Measurements from ENCODE around the gene PRICKLE2.

PRICKLE2 gene

DNA sequence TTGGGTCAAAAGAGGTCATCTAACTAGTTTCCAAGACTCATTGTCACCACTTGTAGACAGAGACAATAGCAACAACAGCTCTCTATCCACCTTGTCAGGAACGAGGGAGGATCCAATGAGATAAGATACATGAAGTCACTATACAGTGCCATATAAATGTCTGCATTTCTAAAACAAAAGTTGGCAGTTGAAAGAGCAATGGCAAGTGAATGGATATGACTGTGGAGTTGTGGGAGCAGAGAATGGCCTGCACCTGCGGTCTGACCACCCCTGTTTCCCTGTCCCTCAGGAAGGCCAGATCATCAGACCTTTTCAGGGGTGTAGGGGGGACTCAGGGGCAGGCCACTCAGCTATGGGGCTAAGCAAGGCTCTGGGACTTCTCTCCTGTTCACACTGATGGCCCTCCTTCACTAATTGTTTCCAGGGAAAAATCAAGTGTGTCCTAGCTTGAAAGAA is 161.3 kb downstream of the PRICKLE2 start:
- DNase-seq: no peak

- DNase-seq: no peak
These were observed 161.9 kb downstream of the PRICKLE2 start for GRCh38 chr3:64063207-64063982.

DNA sequence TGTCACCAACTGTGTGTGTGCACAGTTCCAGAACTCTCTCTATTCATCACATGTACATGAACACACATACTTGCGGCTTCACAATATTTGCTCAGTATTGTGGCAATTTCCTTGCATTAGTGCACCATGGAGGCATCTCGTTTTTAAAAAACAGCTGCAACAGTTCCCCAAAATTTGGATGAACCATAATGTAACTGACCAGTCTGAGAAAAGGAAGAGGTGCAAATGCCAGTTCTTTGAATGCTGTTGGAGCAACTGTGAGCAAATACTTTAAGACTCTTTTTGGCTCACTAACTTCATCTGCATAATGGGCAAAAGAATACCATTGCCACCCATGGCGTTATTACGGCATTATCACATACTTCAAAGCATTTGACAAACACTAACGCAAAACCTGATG is 163.6 kb downstream of the PRICKLE2 start:
- no peak for DNase-seq

DNA sequence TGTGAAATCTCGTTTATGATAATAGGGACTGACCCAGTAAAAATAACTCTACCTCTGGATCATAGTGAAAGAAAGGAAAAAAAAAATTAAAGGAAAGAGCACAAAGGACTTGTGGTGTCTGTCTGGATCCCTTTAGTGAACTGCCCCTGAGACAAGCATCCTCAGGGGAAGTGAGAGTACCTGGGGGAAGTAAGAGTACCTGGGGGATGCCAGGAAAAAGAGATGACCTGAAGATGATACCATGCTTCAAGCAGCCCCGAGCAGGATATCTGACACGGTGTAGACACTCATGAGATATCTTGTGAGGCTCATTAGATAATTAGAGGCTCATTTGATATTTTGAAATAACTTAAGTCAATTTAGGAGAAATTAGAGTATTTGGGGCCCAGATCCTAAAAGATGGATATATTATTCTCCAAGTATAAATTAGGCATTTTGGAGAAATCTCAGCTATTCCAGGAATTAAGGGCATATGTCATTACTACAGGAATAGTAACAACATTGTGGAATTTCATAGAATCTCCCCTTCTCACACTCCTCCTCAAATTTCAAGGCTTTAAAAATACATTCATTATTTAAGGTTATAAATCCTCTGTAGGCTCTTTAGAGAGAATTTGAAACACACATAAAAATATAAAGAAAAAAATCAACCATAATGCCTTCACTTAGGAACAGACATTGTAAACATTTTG is 165.6 kb downstream of the PRICKLE2 start:
- no peak for DNase-seq

- DNase-seq: no peak
These were observed 166.7 kb downstream of the PRICKLE2 start for GRCh38 chr3:64058566-64058965.

DNA sequence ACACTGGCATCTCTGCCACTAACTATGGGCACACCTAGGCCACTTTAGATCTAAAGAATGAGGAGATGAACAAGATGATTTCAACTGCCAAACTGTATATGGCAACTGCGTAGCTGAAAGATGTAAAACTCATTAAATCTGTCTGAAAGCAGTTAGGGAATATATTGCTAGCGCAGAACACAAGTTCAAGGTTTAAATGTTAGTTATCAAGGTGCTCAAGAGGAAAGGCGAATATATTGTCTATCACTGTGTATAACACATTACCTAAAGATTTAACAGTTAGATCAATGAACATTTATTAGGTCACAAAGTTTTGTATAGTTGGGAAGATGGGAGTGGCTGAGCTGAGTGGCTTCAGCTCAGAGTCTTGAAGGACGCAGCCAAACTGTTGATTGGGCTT is 168.0 kb downstream of the PRICKLE2 start:
- no peak for DNase-seq

DNA sequence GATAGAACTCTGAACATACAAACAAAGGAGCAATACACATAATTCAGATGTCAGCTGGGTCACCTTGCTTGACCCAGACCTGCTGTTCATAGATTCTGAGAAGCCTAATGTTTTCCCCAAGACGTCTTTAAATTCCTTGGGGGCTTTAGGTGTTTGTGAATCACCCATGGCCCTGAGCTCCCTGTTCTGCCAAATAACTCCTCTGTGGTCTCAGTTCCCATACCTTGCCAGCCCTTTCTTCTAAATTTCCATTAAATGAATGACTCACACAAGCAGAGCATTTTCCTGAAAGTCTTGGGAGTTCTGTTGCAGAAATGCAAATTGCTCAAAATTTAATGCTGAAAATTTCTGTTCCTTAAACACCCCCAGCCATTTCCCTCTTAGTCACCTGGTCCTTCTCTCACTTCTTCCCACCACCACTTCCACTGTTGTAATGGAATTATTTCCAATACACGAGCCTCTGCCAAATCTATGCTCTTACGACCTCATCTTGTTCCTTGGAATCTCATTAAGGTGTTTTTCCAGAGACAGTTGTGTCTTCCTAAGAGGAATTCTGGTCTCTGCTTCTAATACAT is 168.6 kb downstream of the PRICKLE2 start:
- no peak for DNase-seq

GRCh38 chr3:64055076-64055475 is 170.2 kb downstream of the PRICKLE2 start:
- DNase-seq: no peak

DNA sequence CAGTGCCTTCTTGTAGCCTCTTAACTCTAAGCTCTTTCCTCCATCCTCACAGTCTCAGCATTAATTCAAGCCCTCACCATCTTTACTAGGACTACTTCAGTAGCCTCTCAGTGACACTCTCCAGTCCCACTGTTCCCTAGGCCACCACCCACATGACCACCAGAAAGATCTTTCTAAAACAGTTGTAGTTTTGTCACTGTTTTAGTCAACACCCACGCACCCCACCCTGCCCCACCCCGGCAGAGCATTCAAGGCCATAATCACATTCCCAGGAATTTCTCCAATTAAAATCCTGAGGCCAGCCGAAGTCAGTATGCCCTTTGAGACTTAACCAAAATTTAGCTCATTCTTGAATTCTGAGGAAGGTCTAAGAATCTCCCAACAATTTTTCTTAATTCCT is 170.8 kb downstream of the PRICKLE2 start:
- no peak for DNase-seq

GRCh38 chr3:64053581-64053980 is 171.7 kb downstream of the PRICKLE2 start:
- no peak for DNase-seq

DNA sequence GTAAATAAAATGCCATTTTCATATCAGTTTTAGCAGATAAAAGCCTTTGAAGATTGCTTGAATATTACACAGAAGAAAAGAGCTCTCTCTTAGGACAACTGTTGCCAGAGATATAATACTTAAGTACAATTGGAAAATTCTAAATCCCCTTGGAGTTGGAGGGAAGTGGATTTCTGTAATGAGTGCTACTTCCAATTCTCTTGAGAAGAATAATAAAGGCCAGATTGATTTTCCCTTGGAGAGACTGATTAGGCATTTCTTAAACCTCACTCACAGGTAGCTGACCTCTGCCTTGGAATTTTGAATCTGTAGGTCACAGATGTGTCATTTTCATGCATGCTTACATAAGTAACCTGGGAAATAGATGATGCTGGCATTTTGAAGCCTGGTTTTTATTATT is 172.1 kb downstream of the PRICKLE2 start:
- DNase-seq: no peak

DNA sequence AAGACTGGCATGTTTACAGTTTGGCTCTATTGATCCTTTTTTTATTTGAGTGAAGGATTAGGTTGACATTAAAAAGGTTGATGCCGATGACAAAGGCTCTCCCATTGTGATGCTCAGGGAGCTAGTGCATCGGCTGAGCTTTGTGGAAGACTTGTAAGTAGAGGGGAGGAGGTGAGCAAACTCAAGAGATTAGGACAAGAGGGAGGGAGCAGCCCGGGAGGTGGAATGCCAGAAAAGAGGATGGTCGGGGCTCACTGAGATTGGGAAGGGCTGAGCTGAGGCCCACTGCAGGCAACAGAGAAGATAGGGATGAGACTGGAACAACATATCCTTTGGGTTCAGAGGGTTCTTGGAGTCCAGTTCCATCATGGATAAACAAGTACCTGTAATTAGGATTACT is 175.4 kb downstream of the PRICKLE2 start:
- no peak for DNase-seq

- no peak for DNase-seq
These were observed 176.1 kb downstream of the PRICKLE2 start for GRCh38 chr3:64049136-64049535.

DNA sequence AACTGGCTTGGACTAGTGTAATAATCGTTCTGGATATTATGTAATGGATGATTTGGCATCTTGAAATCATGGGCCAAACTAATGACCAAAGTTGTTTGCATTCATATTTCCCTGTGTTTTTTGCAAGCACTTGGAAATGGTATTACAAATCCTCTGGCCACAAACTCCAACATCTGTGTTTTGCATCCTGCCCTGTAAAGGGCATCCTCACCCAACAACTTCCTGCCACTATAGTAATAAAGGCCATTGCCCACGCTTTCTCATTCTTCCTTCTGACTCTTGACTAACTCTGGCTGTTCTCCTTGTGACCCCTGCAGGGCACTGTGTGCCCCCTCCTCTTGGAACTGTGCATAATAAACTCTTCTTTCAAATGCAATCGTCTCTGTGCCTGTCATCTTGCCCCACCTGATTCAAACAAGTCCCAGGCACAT is 176.6 kb downstream of the PRICKLE2 start:
- DNase-seq: no peak

DNA sequence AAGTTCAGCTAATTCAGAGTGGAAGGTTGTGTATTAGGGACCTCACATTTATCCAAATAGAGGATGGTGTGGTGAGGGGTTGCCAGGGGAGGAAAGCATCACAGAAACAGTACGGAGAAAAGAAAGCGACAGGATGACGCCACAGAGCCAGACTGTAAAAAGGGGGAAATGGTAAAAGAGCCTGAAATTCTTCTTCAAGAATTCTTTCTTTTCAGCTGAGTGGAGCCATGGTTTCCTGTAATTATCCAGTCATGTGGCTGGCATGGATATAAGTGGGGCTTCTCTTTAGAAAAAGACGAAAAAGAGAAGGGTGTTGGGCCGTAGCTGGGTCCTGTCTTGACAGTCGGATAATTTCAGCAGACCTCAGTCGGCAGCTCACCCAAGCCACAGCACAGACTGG is 177.5 kb downstream of the PRICKLE2 start:
- no peak for DNase-seq

DNA sequence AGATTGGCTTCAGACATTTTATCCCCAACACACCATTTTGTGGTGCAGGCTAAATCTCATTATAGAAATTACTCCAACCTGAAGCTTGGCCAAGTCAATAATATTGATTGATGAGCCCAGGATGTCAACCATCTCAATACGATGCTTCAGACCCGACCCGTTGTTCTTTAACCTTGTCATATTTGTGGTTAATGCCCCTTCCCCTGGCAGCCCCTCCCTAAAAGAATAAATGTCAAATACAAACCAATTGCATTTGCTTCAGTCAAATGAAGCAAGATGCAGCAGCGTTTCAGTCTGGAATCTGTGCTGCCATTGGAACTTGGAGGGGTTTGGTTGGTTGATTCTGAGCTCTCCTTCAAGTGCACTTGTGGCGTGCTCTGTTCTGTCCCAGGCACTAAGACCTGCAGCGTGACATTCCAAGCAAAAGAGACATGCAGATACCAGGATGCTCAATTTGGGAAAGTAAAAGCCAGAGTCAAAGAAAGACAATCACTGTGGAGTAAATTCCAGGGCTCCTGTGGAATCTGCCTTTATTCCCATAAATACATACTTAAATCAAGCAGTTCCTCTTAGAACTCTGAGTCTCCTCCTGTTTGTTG is 178.2 kb downstream of the PRICKLE2 start:
- no peak for DNase-seq

GRCh38 chr3:64046592-64046991 is 178.7 kb downstream of the PRICKLE2 start:
- no peak for DNase-seq

- DNase-seq: no peak
These were observed 182.3 kb downstream of the PRICKLE2 start for GRCh38 chr3:64042952-64043351.
